Colon (tissue), 2 donors: Measurements from ENCODE around the gene SLC25A14.
A peak's percentile ranks its signal among the peaks of the same experiment; 100 is the strongest.

ENCODE experiments used
- FAIRE-seq: peaks from 2 replicates; lab custom pipeline; 2012; peaks lifted over from hg19 to GRCh38; lab: Jason Lieb, UNC
- donor health status: control.
- donor health status: control.

SLC25A14 gene

GRCh38 chrX:130378024-130378669 lies 38.4 kb downstream of the SLC25A14 start:
- FAIRE-seq = no peak

DNA sequence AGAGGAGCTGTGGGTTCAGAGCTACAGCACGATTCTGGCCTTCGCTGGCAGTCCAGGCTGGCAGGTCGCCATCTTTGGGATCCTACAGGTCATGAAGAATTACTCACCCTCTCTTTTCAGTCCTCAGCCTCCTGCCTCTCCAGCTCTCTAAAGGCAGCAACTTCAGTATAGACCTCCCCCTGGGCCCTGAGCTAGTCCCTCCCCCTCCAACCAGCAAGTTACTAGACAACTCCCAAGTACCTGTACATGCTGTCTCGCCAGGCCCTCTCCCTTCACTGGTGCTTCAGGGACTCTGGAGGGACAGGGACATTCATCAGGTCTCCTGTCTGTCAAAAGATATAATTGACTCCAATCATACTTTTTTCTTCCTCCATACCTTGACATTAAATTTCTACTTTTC lies 45.8 kb downstream of the SLC25A14 start, which contains the start of gene GPR119:
Gene GPR119 (minus strand): TSS at position 155 of the 400 bp plus-strand sequence. CDS start 227 bp downstream, outside the sequence.
- no peak for FAIRE-seq

DNA sequence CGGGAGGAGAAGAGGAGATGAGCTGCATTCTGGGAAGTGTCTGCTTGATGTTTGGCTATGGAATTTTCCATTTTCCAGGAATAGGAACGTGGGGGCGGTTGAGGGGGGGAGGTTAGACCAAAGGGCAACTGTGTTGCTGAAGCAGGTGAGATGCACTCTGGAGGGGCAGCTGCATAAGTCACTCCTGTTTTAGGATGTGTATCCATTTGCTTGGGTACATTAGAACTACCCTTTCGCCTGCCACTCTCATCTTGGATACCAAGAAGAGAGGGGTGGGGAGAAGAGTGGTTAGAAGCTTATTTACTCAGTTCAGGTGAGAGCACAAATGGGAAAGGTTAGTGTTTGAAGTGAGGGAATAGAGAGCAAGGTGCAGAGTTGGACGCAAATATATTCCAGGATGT lies 46.7 kb downstream of the SLC25A14 start:
- FAIRE-seq = no peak

GRCh38 chrX:130393451-130394074 lies 53.8 kb downstream of the SLC25A14 start:
- FAIRE-seq = no peak

- FAIRE-seq = no peak
Observed at GRCh38 chrX:130395341-130395740, 55.6 kb downstream of the SLC25A14 start.

- peak; percentile 10 for FAIRE-seq
Observed at GRCh38 chrX:130401415-130402207, 61.9 kb downstream of the SLC25A14 start, which contains the start of gene RBMX2. TSS of gene RBMX2 (plus strand) at chrX:130401987. CDS start at chrX:130402033, 46 bp downstream.

- FAIRE-seq = no peak
Observed at GRCh38 chrX:130402208-130402684, 62.5 kb downstream of the SLC25A14 start.

DNA sequence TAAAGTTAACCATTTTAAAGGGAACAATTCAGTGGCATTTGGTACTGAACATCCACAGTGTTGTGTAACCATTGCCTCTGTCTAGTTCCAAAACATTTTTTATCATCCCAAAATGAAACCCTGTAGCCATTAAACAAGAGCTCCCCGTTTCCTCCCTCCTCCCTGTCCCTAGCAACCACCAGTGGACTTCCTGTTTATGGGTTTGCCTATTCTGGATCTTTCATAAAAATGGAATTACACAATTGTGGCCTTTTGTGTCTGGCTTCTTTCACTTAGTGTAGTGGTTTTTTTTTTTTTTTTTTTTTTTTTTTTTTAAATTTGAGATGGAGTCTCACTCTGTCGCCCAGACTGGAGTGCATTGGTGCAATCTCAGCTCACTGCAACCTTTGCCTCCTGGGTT lies 73.7 kb downstream of the SLC25A14 start:
- FAIRE-seq = no peak

- FAIRE-seq = no peak
Observed at GRCh38 chrX:130414800-130415199, 75.1 kb downstream of the SLC25A14 start.

GRCh38 chrX:130415201-130415600 lies 75.5 kb downstream of the SLC25A14 start:
- no peak for FAIRE-seq

- no peak for FAIRE-seq
Observed at GRCh38 chrX:130416785-130417184, 77.1 kb downstream of the SLC25A14 start.

DNA sequence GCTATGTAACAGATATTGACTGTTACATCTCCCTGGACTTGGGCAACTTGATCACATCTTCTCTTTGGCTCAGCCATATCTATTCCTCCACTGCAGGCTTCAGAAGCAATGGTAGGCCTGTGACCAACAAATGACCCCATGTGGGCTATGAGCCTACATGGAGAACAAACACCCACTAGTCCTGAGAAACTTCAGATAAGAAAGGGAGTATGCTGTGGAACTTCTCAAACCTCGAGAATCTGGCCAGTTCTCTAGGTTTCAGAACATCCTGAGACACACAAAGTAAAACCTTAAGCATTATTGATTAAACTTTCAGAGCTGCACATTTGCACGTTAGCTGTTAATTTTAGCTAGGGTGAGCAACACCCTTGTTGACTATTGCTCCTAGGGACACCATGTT lies 78.3 kb downstream of the SLC25A14 start:
- FAIRE-seq = no peak

DNA sequence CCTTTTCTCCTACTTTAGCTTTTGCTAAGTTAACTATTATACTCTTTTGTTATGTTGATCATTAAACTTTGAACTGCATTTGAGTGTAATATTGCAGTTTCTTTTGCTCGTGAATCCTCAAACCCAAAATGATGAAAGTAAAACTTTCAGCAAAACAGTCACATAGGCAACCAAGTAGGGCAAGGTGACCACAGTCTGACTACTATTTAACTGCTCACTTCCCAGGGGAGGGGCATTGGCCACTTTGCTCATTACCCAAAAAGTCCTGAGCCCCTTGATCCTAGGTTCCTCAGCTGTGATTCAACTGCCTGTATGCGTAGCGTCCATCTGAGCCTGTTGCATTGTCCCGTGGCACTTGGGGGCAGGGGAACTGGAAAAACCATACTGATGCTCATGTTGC lies 79.0 kb downstream of the SLC25A14 start:
- FAIRE-seq = no peak

- no peak for FAIRE-seq
Observed at GRCh38 chrX:130419263-130419662, 79.5 kb downstream of the SLC25A14 start.
